ENCODE results near the gene TMTC2.

Gene TMTC2

GRCh38 chr12:83016218-83016835, 329.6 kb downstream of the TMTC2 start:
- no peak for DNase-seq

GRCh38 chr12:83016991-83017390, 330.3 kb downstream of the TMTC2 start:
- DNase-seq, result no peak

DNA sequence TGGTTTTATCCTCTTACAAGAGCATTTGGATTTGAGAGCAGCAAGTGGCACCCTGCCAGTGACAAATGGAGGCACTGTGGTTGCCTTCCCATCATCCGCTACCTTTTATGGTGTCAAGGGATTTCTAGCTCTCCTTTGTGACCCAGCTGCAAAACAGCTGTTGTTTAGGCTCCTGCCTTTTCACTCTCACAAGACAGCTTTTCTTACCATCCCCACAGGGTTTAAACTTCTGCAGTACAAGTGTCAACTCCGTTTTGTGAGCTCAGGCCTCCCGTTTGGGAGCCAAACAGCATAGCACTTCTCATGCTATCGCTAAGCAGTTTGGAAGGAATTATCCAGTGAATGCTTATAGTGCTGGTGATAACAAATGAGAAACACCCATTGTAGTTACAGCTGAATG, 331.4 kb downstream of the TMTC2 start:
- no peak for DNase-seq

DNA sequence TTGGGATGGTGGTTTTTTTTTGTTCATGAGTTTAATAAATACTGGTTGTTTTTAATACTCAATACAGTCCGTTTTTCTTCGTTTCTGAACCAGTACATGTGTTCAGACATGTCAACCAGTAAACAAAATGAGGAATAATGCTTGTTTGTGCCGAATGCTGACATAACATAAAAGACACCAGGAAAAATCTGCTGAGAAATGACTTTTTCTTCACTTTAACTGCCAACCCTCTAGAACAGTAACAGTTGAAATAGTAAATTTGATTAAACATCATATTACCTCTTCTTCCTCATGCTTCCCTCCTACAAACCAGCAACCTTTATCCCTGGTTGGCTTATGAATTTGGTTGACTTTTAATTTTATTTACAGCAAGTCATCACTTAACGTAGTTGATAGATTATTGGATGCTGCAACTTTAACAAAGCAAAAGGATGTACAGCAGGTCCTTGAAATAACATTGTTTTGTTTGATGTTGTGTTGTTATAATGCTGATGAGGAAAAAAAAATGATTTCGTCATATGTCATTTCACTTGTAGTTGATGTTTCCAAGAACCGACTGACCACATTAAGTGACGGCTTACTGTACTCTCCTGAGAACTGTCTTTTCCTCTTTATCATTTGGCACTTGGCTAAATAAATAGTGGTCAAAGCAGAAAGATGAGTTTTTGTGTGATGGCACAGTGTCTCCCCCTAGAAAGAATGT, 340.5 kb downstream of the TMTC2 start:
- no peak for DNase-seq

GRCh38 chr12:83031196-83031595, 344.5 kb downstream of the TMTC2 start:
- no peak for DNase-seq

DNA sequence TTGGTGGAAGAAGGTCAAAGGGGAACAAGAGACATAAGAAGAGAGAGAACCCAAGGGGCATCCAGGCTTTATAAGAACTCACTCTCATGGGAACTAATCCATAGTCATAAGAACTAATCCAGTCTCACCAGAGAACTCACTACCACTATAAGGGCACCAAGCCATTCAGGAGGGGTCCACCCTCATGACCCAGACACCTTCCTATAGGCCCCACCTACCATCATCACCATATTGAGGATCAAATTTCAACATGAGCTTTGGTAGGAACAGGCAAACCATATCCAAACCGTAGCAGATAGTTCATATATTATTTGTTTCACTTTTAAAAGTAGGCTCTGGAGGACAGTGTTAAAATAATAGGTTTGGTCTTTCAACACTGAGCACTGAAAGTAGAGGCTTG, 350.1 kb downstream of the TMTC2 start:
- DNase-seq, result no peak

- no peak for DNase-seq
Observed at GRCh38 chr12:83039413-83039812, 352.7 kb downstream of the TMTC2 start.

- DNase-seq, result no peak
Observed at GRCh38 chr12:83040339-83040738, 353.6 kb downstream of the TMTC2 start.

- DNase-seq, result no peak
Observed at GRCh38 chr12:83040991-83041390, 354.3 kb downstream of the TMTC2 start.

- no peak for DNase-seq
Observed at GRCh38 chr12:83042441-83043200, 355.9 kb downstream of the TMTC2 start.

DNA sequence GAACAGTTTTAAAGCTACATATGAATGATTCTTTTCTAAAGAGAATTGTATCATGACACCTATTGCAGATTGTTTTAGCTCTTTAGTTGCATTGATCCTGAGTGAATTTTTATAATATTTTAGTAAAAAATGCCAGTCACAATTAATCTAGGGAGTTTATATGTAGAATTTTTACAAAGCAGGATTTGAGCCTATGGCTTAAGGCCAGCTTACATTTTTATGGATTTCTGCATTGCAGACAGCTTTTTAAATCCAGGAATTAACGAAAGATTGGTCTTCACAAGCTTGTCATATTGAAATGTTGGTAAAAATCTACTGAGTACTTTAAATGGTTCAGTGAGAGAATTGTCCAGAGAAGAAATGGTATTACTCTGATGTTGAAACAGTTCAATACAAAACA, 358.0 kb downstream of the TMTC2 start:
- no peak for DNase-seq

GRCh38 chr12:83046019-83046418, 359.3 kb downstream of the TMTC2 start:
- no peak for DNase-seq

- no peak for DNase-seq
Observed at GRCh38 chr12:83049306-83049705, 362.6 kb downstream of the TMTC2 start.

GRCh38 chr12:83052890-83053541, 366.3 kb downstream of the TMTC2 start:
- no peak for DNase-seq

- DNase-seq, result no peak
Observed at GRCh38 chr12:83057436-83057835, 370.7 kb downstream of the TMTC2 start.

GRCh38 chr12:83059107-83059506, 372.4 kb downstream of the TMTC2 start:
- DNase-seq, result no peak

GRCh38 chr12:83065562-83065961, 378.9 kb downstream of the TMTC2 start:
- DNase-seq, result no peak

- DNase-seq, result no peak
Observed at GRCh38 chr12:83067981-83068380, 381.3 kb downstream of the TMTC2 start.

GRCh38 chr12:83074358-83074894, 387.7 kb downstream of the TMTC2 start:
- no peak for DNase-seq

DNA sequence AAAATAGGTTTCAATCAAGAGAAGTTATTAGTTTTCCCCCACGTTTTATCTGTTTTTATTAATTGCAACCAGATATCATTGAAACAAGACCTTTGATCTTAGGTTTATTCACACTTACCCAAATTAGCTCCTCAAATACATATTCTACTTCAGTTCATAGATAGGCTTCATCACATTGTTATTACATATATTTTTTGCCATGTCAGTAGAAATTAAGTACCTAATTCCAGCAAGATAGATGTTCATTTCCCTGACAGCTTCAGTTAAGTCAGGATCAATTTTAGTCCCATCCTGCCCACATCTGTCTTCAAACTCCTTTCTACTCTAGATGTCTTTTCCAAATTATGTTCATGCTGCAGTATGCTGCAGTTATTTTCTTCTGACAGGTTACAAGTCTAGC, 388.8 kb downstream of the TMTC2 start:
- DNase-seq, result no peak

- no peak for DNase-seq
Observed at GRCh38 chr12:83077041-83077440, 390.3 kb downstream of the TMTC2 start.

DNA sequence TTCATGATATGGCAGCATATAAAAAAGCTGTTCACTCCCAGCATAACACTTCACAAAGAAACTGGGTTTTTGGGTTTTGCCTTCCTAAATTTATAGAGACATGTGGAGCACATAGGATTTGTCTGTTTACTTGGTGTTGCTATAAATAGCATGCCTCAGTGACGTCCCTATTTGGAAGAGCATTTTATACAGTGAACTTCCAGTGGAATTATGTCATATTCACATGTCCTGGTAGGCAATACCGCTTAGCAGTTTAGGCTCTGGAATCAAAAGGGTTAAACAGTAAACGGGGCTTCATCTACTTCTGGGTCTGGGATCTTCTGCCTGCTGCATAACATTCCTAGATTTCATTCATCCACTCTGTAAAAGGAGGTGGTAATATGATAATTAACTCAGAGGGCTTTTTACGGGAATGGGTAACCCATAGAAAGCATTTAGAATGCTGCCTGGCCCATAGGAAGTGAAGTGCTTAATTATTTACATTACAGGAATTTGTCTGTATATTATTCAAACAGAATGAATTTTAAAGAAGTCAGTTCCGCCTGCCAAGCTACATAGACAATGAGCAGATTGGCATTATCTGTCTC, 396.1 kb downstream of the TMTC2 start:
- no peak for DNase-seq
